SU-DHL-6 (cell line): ENCODE data around the gene LCMT1.

ENCODE experiments used
- H2AFZ ChIP-seq: fragments of 200-600 bp; sonication (generic); 2 replicates; pipeline ENCODE4 v1.6.1; 2014; ENCODE audit warnings: low read depth, mild to moderate bottlenecking, moderate library complexity, mixed read lengths, antibody characterized with exemption, low read length; ENCODE audit not compliant: severe bottlenecking
- H3F3A ChIP-seq: fragments of 200-600 bp; shearing (Covaris generic); 2 replicates; pipeline ENCODE4 v1.6.0; 2016; ENCODE audit warnings: antibody characterized with exemption, mild to moderate bottlenecking; ENCODE audit not compliant: insufficient read depth
- H3K27ac ChIP-seq: fragments of 200-600 bp; sonication (generic); 2 replicates; pipeline ENCODE4 v1.5.1; 2016; ENCODE audit warnings: low read depth, mild to moderate bottlenecking, low read length, moderate library complexity, mixed read lengths
- H3K27me3 ChIP-seq: fragments of 200-600 bp; sonication (generic), shearing (Covaris generic); 2 replicates; pipeline ENCODE4 v1.6.0; 2014; ENCODE audit warnings: mild to moderate bottlenecking, low read length
- H3K36me3 ChIP-seq: fragments of 200-600 bp; sonication (generic); 2 replicates; pipeline ENCODE4 v1.6.1; 2014; ENCODE audit warnings: mild to moderate bottlenecking, low read length, mixed read lengths
- H3K4me2 ChIP-seq: fragments of 300-600, 200-600 bp; shearing (Covaris generic), sonication (generic); 2 replicates; pipeline ENCODE4 v1.6.0; 2014; ENCODE audit warnings: low read length, low read depth, mild to moderate bottlenecking; ENCODE audit not compliant: poor library complexity, severe bottlenecking
- H3K4me3 ChIP-seq: fragments of 200-600 bp; sonication (generic); 2 replicates; pipeline ENCODE4 v1.5.1; 2014; ENCODE audit warnings: antibody characterized with exemption, low read length, mild to moderate bottlenecking, mixed read lengths; ENCODE audit not compliant: insufficient read depth, poor library complexity, severe bottlenecking
- H3K79me2 ChIP-seq: fragments of 200-600 bp; sonication (generic); 2 replicates; pipeline ENCODE4 v1.6.1; 2014; ENCODE audit warnings: mild to moderate bottlenecking, low read length, moderate library complexity; ENCODE audit not compliant: insufficient read depth
- H3K9ac ChIP-seq: fragments of 200-600 bp; sonication (generic); 2 replicates; pipeline ENCODE4 v1.7.0; 2014; ENCODE audit warnings: mild to moderate bottlenecking, low read length
- H3K9me2 ChIP-seq: fragments of 200-600 bp; sonication (generic); replicated peaks from 2 replicates; pipeline ENCODE4 v1.6.1; 2014; ENCODE audit warnings: low read length; ENCODE audit not compliant: insufficient read depth
- H3K9me3 ChIP-seq: fragments of 200-600 bp; sonication (generic); 2 replicates; pipeline ENCODE4 v1.6.1; 2014; ENCODE audit warnings: low read length, mixed read lengths; ENCODE audit not compliant: insufficient read depth
- H4K20me1 ChIP-seq: fragments of 200-600 bp; sonication (generic); 2 replicates; pipeline ENCODE4 v1.6.1; 2014; ENCODE audit warnings: low read depth, mild to moderate bottlenecking, antibody characterized with exemption, low read length, moderate library complexity, mixed read lengths
- CTCF ChIP-seq: fragments of 200-600 bp; sonication (generic); IDR thresholded peaks from one replicate; pipeline ENCODE4 v1.5.1; 2017; ENCODE audit warnings: antibody characterized with exemption, mild to moderate bottlenecking, low read length, moderate library complexity; ENCODE audit not compliant: insufficient read depth, poor library complexity, severe bottlenecking
- EZH2phosphoT487 ChIP-seq: fragments of 200-600 bp; sonication (generic), shearing (Covaris generic); conservative IDR thresholded peaks from 2 replicates; pipeline ENCODE4 v1.6.1; 2018; ENCODE audit warnings: mild to moderate bottlenecking, antibody characterized with exemption, low read length, moderate library complexity, mixed read lengths

The LCMT1 gene

GRCh38 chr16:25187491-25187795 lies 75.9 kb downstream of the LCMT1 start:
- H3K27me3 ChIP-seq = no peaks in the 10 kb centered on the region
- H3K9ac ChIP-seq = no peak overlapping the region
- no peaks in the 10 kb centered on the region for H3K79me2 ChIP-seq
- no peak overlapping the region for H3K27ac ChIP-seq
- no peak overlapping the region for H2AFZ ChIP-seq
- no peaks in the 10 kb centered on the region for H4K20me1 ChIP-seq
- TF ChIP-seq CTCF = no peak
- no peak for TF ChIP-seq EZH2phosphoT487
- no peaks in the 10 kb centered on the region for H3K9me2 ChIP-seq
- H3K4me2 ChIP-seq = no peak overlapping the region
- H3K4me3 ChIP-seq = no peak overlapping the region
- no peaks in the 10 kb centered on the region for H3K9me3 ChIP-seq
- no peaks in the 10 kb centered on the region for H3K36me3 ChIP-seq
- H3F3A ChIP-seq = no peaks in the 10 kb centered on the region

- no peak overlapping the region for H3K4me2 ChIP-seq
- no peaks in the 10 kb centered on the region for H3F3A ChIP-seq
- H3K4me3 ChIP-seq = no peak overlapping the region
- TF ChIP-seq CTCF (no peak), EZH2phosphoT487 (no peak)
- no peaks in the 10 kb centered on the region for H3K79me2 ChIP-seq
- H4K20me1 ChIP-seq = no peaks in the 10 kb centered on the region
- no peaks in the 10 kb centered on the region for H3K9me3 ChIP-seq
- no peaks in the 10 kb centered on the region for H3K9me2 ChIP-seq
- no peaks in the 10 kb centered on the region for H3K36me3 ChIP-seq
- H2AFZ ChIP-seq = no peak overlapping the region
- no peak overlapping the region for H3K9ac ChIP-seq
- H3K27ac ChIP-seq = no peak overlapping the region
- no peaks in the 10 kb centered on the region for H3K27me3 ChIP-seq
These were observed 77.8 kb downstream of the LCMT1 start for GRCh38 chr16:25189305-25189704.

- Histone ChIP-seq H3K36me3 (no peaks in the 10 kb centered on the region), H3F3A (no peaks in the 10 kb centered on the region), H3K4me2 (no peak overlapping the region), H3K79me2 (no peaks in the 10 kb centered on the region), H4K20me1 (no peaks in the 10 kb centered on the region), H3K9ac (no peak overlapping the region), H3K27ac (no peak overlapping the region), H3K9me3 (no peaks in the 10 kb centered on the region), H3K4me3 (no peak overlapping the region), H2AFZ (no peak overlapping the region), H3K9me2 (no peaks in the 10 kb centered on the region), H3K27me3 (no peaks in the 10 kb centered on the region)
- TF ChIP-seq EZH2phosphoT487 (no peak), CTCF (no peak)
These were observed 80.6 kb downstream of the LCMT1 start for GRCh38 chr16:25192096-25192495.
